NT2/D1 (cell line): ENCODE measurements around the gene TAS2R39.
"Not testable (repeated sequence)": the region's sequence is repeated elsewhere in the genome, so short reads cannot be mapped to it uniquely, and the experiment has no call there.

Experiments used
- DNase-seq: peaks from one replicate; pipeline ENCODE4 v3.0.0-alpha.2; 2011; ENCODE audit warnings: low read depth, low spot score
- H3K27me3 ChIP-seq: 2 replicates; pipeline ENCODE4 v1.6.0; 2011; ENCODE audit warnings: mild to moderate bottlenecking; ENCODE audit not compliant: insufficient read length, insufficient read depth
- H3K36me3 ChIP-seq: 2 replicates; pipeline ENCODE4 v1.6.1; 2011; ENCODE audit warnings: mild to moderate bottlenecking, low read length, mixed read lengths; ENCODE audit not compliant: insufficient read depth, insufficient read length
- H3K4me1 ChIP-seq: 2 replicates; pipeline ENCODE4 v1.5.1; 2011; ENCODE audit not compliant: insufficient read depth, insufficient read length
- H3K4me3 ChIP-seq: 2 replicates; pipeline ENCODE4 v1.5.1; 2011; ENCODE audit warnings: low read depth; ENCODE audit not compliant: insufficient read length
- H3K9ac ChIP-seq: 2 replicates; pipeline ENCODE4 v1.6.0; 2011; ENCODE audit warnings: low read depth; ENCODE audit not compliant: insufficient read length
- H3K9me3 ChIP-seq: 2 replicates; pipeline ENCODE4 v1.5.1; 2011; ENCODE audit warnings: mild to moderate bottlenecking, low read length; ENCODE audit not compliant: insufficient read depth
- SUZ12 ChIP-seq: IDR thresholded peaks from 2 replicates; pipeline ENCODE4 v1.6.1; 2011; ENCODE audit not compliant: insufficient read length, insufficient read depth; ENCODE audit errors: extremely low read depth
- YY1 ChIP-seq: IDR thresholded peaks from 2 replicates; pipeline ENCODE4 v1.6.1; 2011; ENCODE audit not compliant: insufficient read length, insufficient read depth
- ZNF274 ChIP-seq: IDR thresholded peaks from 2 replicates; pipeline ENCODE4 v1.6.1; 2011; ENCODE audit warnings: mild to moderate bottlenecking, low read depth, low read length

The TAS2R39 gene

GRCh38 chr7:143199040-143199439, 15.8 kb downstream of the TAS2R39 start:
- TF ChIP-seq SUZ12 = no peak
- no peak for TF ChIP-seq YY1
- TF ChIP-seq ZNF274 = no peak

GRCh38 chr7:143202161-143202560, 18.9 kb downstream of the TAS2R39 start:
- Histone ChIP-seq H3K4me1 (no peaks in the 10 kb centered on the region), H3K27me3 (no peaks in the 10 kb centered on the region), H3K9me3 (no peaks in the 10 kb centered on the region), H3K36me3 (no peaks in the 10 kb centered on the region), H3K4me3 (no peak overlapping the region), H3K9ac (no peak overlapping the region)
- TF ChIP-seq SUZ12 = no peak
- no peak for TF ChIP-seq YY1
- no peak for TF ChIP-seq ZNF274
- no peak for DNase-seq

More at GRCh38 chr7:143199040-143199439, 15.8 kb downstream of the TAS2R39 start:
- no peak for DNase-seq
- no peak overlapping the region for H3K9ac ChIP-seq
- no peaks in the 10 kb centered on the region for H3K27me3 ChIP-seq
- H3K4me1 ChIP-seq = no peaks in the 10 kb centered on the region
- H3K9me3 ChIP-seq = no peaks in the 10 kb centered on the region
- H3K4me3 ChIP-seq = no peak overlapping the region
- no peaks in the 10 kb centered on the region for H3K36me3 ChIP-seq

GRCh38 chr7:143203386-143203785, 20.2 kb downstream of the TAS2R39 start:
- Histone ChIP-seq H3K27me3 (no peaks in the 10 kb centered on the region), H3K4me3 (no peak overlapping the region), H3K36me3 (no peaks in the 10 kb centered on the region), H3K9ac (no peak overlapping the region), H3K4me1 (no peaks in the 10 kb centered on the region), H3K9me3 (no peaks in the 10 kb centered on the region)
- DNase-seq = no peak
- TF ChIP-seq SUZ12 = no peak
- no peak for TF ChIP-seq ZNF274
- TF ChIP-seq YY1 = no peak

- Histone ChIP-seq H3K27me3 (no peaks in the 10 kb centered on the region), H3K4me3 (no peak overlapping the region), H3K4me1 (no peaks in the 10 kb centered on the region), H3K36me3 (no peaks in the 10 kb centered on the region), H3K9ac (no peak overlapping the region), H3K9me3 (no peaks in the 10 kb centered on the region)
- TF ChIP-seq YY1 (no peak), ZNF274 (no peak), SUZ12 (no peak)
- no peak for DNase-seq
Observed at GRCh38 chr7:143205560-143206293, 22.5 kb downstream of the TAS2R39 start.

GRCh38 chr7:143210541-143210940, 27.3 kb downstream of the TAS2R39 start:
- no peak overlapping the region for H3K4me3 ChIP-seq
- no peaks in the 10 kb centered on the region for H3K4me1 ChIP-seq
- H3K9me3 ChIP-seq = no peaks in the 10 kb centered on the region
- no peak for TF ChIP-seq YY1
- no peak for TF ChIP-seq SUZ12
- TF ChIP-seq ZNF274 = no peak
- H3K36me3 ChIP-seq = no peaks in the 10 kb centered on the region
- no peak overlapping the region for H3K9ac ChIP-seq
- H3K27me3 ChIP-seq = no peaks in the 10 kb centered on the region
- no peak for DNase-seq

- not testable (repeated sequence) for H3K9me3 ChIP-seq, H3K27me3 ChIP-seq, H3K36me3 ChIP-seq, H3K9ac ChIP-seq, DNase-seq, H3K4me1 ChIP-seq, H3K4me3 ChIP-seq
Observed at GRCh38 chr7:143213478-143213877, 30.3 kb downstream of the TAS2R39 start.

GRCh38 chr7:143214789-143215679, 31.8 kb downstream of the TAS2R39 start:
- DNase-seq = peak; percentile 82
- TF ChIP-seq SUZ12 (no peak), ZNF274 (no peak), YY1 (no peak)
- Histone ChIP-seq H3K4me3 (no peak overlapping the region), H3K9me3 (no peaks in the 10 kb centered on the region), H3K9ac (no peak overlapping the region), H3K4me1 (no peaks in the 10 kb centered on the region), H3K36me3 (no peaks in the 10 kb centered on the region), H3K27me3 (no peaks in the 10 kb centered on the region)
